ENCODE measurements around the gene PKP4. TPM values are rescaled to one million over a fixed set of nuclear protein-coding genes. Genes with fewer than 3 reads are reported as not detected.
A peak's percentile ranks its signal among the peaks of the same experiment; 100 is the strongest.

Gene PKP4
- total and polyA plus RNA-seq, 4 donors: 21.5 to 96.4 (median 32.8) TPM

GRCh38 chr2:158570869-158571268, 114.1 kb downstream of the PKP4 start:
- DNase-seq (no peak), ATAC-seq (ENCODE audit: insufficient read depth, low FRiP score) (no peak)
- WGBS, 2 donors: 94 to 96% methylated on average over 3 of the region's 3 CpGs
- Histone ChIP-seq H3K36me3 (ENCODE audit: control insufficient read depth in 4 of 4, insufficient read depth in 4 of 4, low read length in 4 of 4) (peaks cover 0 to 3% (median 0%) of the 10 kb centered on the region in 4 donors), H3K27me3 (ENCODE audit: control insufficient read depth in 3 of 3, insufficient read depth in 3 of 3, low read length in 2 of 3) (no peaks in the 10 kb centered on the region), H3K9ac (ENCODE audit: insufficient read depth in 1 of 2, low read length in 2 of 2) (no peak overlapping the region), H3K9me3 (ENCODE audit: control insufficient read depth in 4 of 4, insufficient read depth in 3 of 4, low read length in 3 of 4) (no peaks in the 10 kb centered on the region), H3K4me3 (no peak overlapping the region), H3K4me1 (ENCODE audit: control insufficient read depth in 5 of 5, insufficient read depth in 5 of 5, low read length in 5 of 5) (peaks cover 0 to 6% (median 0%) of the 10 kb centered on the region in 5 donors), H3K27ac (ENCODE audit: low read depth in 1 of 2, low read length in 1 of 2) (no peak overlapping the region)
- TF ChIP-seq CTCF (IDR thresholded peaks at IDR 0.05; ENCODE audit: control extremely low read depth, extremely low read depth): no peak

- H3K4me3 ChIP-seq: no peak overlapping the region
- H3K9me3 ChIP-seq (ENCODE audit: control insufficient read depth in 4 of 4, insufficient read depth in 3 of 4, low read length in 3 of 4): no peaks in the 10 kb centered on the region
- no peaks in the 10 kb centered on the region for H3K27me3 ChIP-seq (ENCODE audit: control insufficient read depth in 3 of 3, insufficient read depth in 3 of 3, low read length in 2 of 3)
- 76 to 100% methylated on average over 1 of the region's 1 CpG for WGBS, 2 donors
- no peak for ATAC-seq (ENCODE audit: insufficient read depth, low FRiP score)
- DNase-seq: no peak
- H3K27ac ChIP-seq (ENCODE audit: low read depth in 1 of 2, low read length in 1 of 2): no peak overlapping the region
- TF ChIP-seq CTCF (IDR thresholded peaks at IDR 0.05; ENCODE audit: control extremely low read depth, extremely low read depth): no peak
- H3K4me1 ChIP-seq (ENCODE audit: control insufficient read depth in 5 of 5, insufficient read depth in 5 of 5, low read length in 5 of 5): peaks cover 0 to 6% (median 0%) of the 10 kb centered on the region in 5 donors
- H3K9ac ChIP-seq (ENCODE audit: insufficient read depth in 1 of 2, low read length in 2 of 2): no peak overlapping the region
- H3K36me3 ChIP-seq (ENCODE audit: control insufficient read depth in 4 of 4, insufficient read depth in 4 of 4, low read length in 4 of 4): peaks cover 0 to 3% (median under 1%) of the 10 kb centered on the region in 4 donors
Observed at GRCh38 chr2:158573739-158574138, 117.0 kb downstream of the PKP4 start.

GRCh38 chr2:158575051-158575635, 118.4 kb downstream of the PKP4 start:
- Histone ChIP-seq H3K36me3 (ENCODE audit: control insufficient read depth in 4 of 4, insufficient read depth in 4 of 4, low read length in 4 of 4) (peaks cover 0 to 3% (median 2%) of the 10 kb centered on the region in 4 donors), H3K4me1 (ENCODE audit: control insufficient read depth in 5 of 5, insufficient read depth in 5 of 5, low read length in 5 of 5) (peaks cover 0 to 6% (median 0%) of the 10 kb centered on the region in 5 donors), H3K27me3 (ENCODE audit: control insufficient read depth in 3 of 3, insufficient read depth in 3 of 3, low read length in 2 of 3) (no peaks in the 10 kb centered on the region), H3K9me3 (ENCODE audit: control insufficient read depth in 4 of 4, insufficient read depth in 3 of 4, low read length in 3 of 4) (no peaks in the 10 kb centered on the region), H3K9ac (ENCODE audit: insufficient read depth in 1 of 2, low read length in 2 of 2) (no peak overlapping the region), H3K27ac (ENCODE audit: low read depth in 1 of 2, low read length in 1 of 2) (peak overlapping the region in 1 of 2 donors; percentile 9), H3K4me3 (no peak overlapping the region)
- no peak for TF ChIP-seq CTCF (IDR thresholded peaks at IDR 0.05; ENCODE audit: control extremely low read depth, extremely low read depth)
- WGBS, 2 donors: 51 to 69% methylated on average over 2 of the region's 2 CpGs
- ATAC-seq (ENCODE audit: insufficient read depth, low FRiP score) (no peak), DNase-seq (no peak)

- Histone ChIP-seq H3K27ac (ENCODE audit: low read depth in 1 of 2, low read length in 1 of 2) (no peak overlapping the region), H3K9me3 (ENCODE audit: control insufficient read depth in 4 of 4, insufficient read depth in 3 of 4, low read length in 3 of 4) (no peaks in the 10 kb centered on the region), H3K27me3 (ENCODE audit: control insufficient read depth in 3 of 3, insufficient read depth in 3 of 3, low read length in 2 of 3) (no peaks in the 10 kb centered on the region), H3K4me3 (no peak overlapping the region), H3K9ac (ENCODE audit: insufficient read depth in 1 of 2, low read length in 2 of 2) (no peak overlapping the region), H3K36me3 (ENCODE audit: control insufficient read depth in 4 of 4, insufficient read depth in 4 of 4, low read length in 4 of 4) (peaks cover 0 to 8% (median 2%) of the 10 kb centered on the region in 4 donors), H3K4me1 (ENCODE audit: control insufficient read depth in 5 of 5, insufficient read depth in 5 of 5, low read length in 5 of 5) (peaks cover 0 to 6% (median 0%) of the 10 kb centered on the region in 5 donors)
- ATAC-seq (ENCODE audit: insufficient read depth, low FRiP score) (no peak), DNase-seq (no peak)
- no peak for TF ChIP-seq CTCF (IDR thresholded peaks at IDR 0.05; ENCODE audit: control extremely low read depth, extremely low read depth)
- 97 to 98% methylated on average over 5 of the region's 5 CpGs for WGBS, 2 donors
Observed at GRCh38 chr2:158577141-158577540, 120.4 kb downstream of the PKP4 start.
